Right atrium auricular region (tissue), 2 donors: ENCODE measurements around the gene SUN5. TPM values are rescaled to one million over a fixed set of nuclear protein-coding genes. Genes with fewer than 3 reads are reported as not detected.

ENCODE experiments used
- DNase-seq: peaks from one replicate; pipeline ENCODE4 v3.0.0-alpha.2; 2019; ENCODE audit warnings: low spot score
- H3K27ac ChIP-seq, 2 donors: fragments of 200-600 bp; sonication (generic); 1 replicate in 1 of 2; 2 replicates in 1 of 2; pipeline ENCODE4 v1.5.1; 2016 to 2019
- H3K27me3 ChIP-seq, 2 donors: fragments of 200-600 bp; sonication (generic); one replicate each; pipeline versions ENCODE4 v1.5.1 to v1.6.0; 2017 to 2019
- H3K36me3 ChIP-seq: fragments of 200-600 bp; sonication (generic); one replicate; pipeline ENCODE4 v1.5.1; 2016
- H3K4me1 ChIP-seq, 2 donors: fragments of 200-600 bp; sonication (generic); one replicate each; pipeline versions ENCODE4 v1.5.1 to v1.6.0; 2017 to 2019
- H3K4me3 ChIP-seq, 2 donors: fragments of 200-600 bp; sonication (generic); 1 replicate in 1 of 2; 2 replicates in 1 of 2; pipeline ENCODE4 v1.5.1; 2017 to 2019; ENCODE audit warnings: mild to moderate bottlenecking in 1 of 2, moderate library complexity in 1 of 2
- H3K9me3 ChIP-seq, 2 donors: fragments of 200-600 bp; sonication (generic); one replicate each; pipeline ENCODE4 v1.5.1; 2019
- total RNA-seq, 2 donors: library from RNA; depleted of rRNA; stranded (reverse); fragments of >200 nt; gene quantifications; one replicate each; pipeline ENCODE4 v1.1.0, GENCODE V29; 2016
- TF ChIP-seq, protein P1 (sequence below), 2 donors: fragments of 200-600 bp; sonication (generic); IDR thresholded peaks; one replicate each; pipeline ENCODE4 v1.5.1; 2019; ENCODE audit warnings: antibody characterized with exemption in 2 of 2

The SUN5 gene
- total RNA-seq, 2 donors from 2014 or later, result not detected

GRCh38 chr20:33034115-33034514 lies 29.9 kb upstream of the SUN5 start:
- Histone ChIP-seq H3K9me3 (peaks cover 0 to 6% of the 10 kb centered on the region in 2 donors), H3K4me1 (no peaks in the 10 kb centered on the region), H3K27ac (no peak overlapping the region), H3K36me3 (no peaks in the 10 kb centered on the region), H3K27me3 (no peaks in the 10 kb centered on the region), H3K4me3 (no peak overlapping the region)
- DNase-seq, result no peak
- TF ChIP-seq, protein P1, sequence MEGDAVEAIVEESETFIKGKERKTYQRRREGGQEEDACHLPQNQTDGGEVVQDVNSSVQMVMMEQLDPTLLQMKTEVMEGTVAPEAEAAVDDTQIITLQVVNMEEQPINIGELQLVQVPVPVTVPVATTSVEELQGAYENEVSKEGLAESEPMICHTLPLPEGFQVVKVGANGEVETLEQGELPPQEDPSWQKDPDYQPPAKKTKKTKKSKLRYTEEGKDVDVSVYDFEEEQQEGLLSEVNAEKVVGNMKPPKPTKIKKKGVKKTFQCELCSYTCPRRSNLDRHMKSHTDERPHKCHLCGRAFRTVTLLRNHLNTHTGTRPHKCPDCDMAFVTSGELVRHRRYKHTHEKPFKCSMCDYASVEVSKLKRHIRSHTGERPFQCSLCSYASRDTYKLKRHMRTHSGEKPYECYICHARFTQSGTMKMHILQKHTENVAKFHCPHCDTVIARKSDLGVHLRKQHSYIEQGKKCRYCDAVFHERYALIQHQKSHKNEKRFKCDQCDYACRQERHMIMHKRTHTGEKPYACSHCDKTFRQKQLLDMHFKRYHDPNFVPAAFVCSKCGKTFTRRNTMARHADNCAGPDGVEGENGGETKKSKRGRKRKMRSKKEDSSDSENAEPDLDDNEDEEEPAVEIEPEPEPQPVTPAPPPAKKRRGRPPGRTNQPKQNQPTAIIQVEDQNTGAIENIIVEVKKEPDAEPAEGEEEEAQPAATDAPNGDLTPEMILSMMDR (IDR thresholded peaks at IDR 0.05), result no peak

- TF ChIP-seq, protein P1 (IDR thresholded peaks at IDR 0.05), result no peak
- H3K27ac ChIP-seq, result no peak overlapping the region
- no peak overlapping the region for H3K4me3 ChIP-seq
- DNase-seq, result no peak
- H3K27me3 ChIP-seq, result no peaks in the 10 kb centered on the region
- H3K4me1 ChIP-seq, result no peaks in the 10 kb centered on the region
- H3K36me3 ChIP-seq, result no peaks in the 10 kb centered on the region
- peaks cover 0 to 6% of the 10 kb centered on the region in 2 donors for H3K9me3 ChIP-seq
Observed at GRCh38 chr20:33033381-33033780, 29.1 kb upstream of the SUN5 start.

- Histone ChIP-seq H3K9me3 (peaks cover 0 to 6% of the 10 kb centered on the region in 2 donors), H3K36me3 (no peaks in the 10 kb centered on the region), H3K4me3 (no peak overlapping the region), H3K27ac (no peak overlapping the region), H3K27me3 (no peaks in the 10 kb centered on the region), H3K4me1 (no peaks in the 10 kb centered on the region)
- DNase-seq, result no peak
- TF ChIP-seq, protein P1 (IDR thresholded peaks at IDR 0.05), result no peak
Observed at GRCh38 chr20:33032555-33032954, 28.3 kb upstream of the SUN5 start.

GRCh38 chr20:33031531-33031930 lies 27.3 kb upstream of the SUN5 start, which contains the start of gene BPIFB6:
BPIFB6 (plus strand) TSS chr20:33031648; CDS start chr20:33031648, 0 bp downstream.
- Histone ChIP-seq H3K4me3 (no peak within 1 kb of the TSS), H3K9me3 (peaks cover 0 to 6% of the 10 kb centered on the region in 2 donors), H3K27ac (no peak within 1 kb of the TSS)

DNA sequence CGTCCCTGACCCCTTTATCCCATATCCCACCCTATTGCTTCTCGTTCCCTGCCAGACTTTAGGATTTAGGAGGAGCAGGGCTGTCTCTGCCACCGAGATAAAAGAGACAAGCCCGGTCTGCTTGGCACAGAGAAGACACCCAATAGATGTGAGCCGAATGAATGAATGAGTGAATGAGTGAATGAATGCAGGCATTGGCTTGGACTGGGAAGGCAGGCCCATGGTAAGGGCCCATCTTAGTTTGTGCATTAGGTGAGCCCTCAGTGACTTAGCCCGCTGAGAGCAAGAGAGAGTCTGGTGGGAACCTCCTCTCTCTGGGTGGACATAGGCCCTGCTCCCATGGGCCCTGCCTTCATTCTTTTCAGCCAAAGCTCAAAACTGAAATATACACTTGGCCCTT lies 26.3 kb upstream of the SUN5 start:
- Histone ChIP-seq H3K4me3 (no peak overlapping the region), H3K9me3 (peaks cover 0 to 6% of the 10 kb centered on the region in 2 donors)

More at GRCh38 chr20:33031531-33031930, 27.3 kb upstream of the SUN5 start, which contains the start of gene BPIFB6:
- DNase-seq, result no peak
- H3K27me3 ChIP-seq, result no peaks in the 10 kb centered on the region
- no peaks in the 10 kb centered on the region for H3K4me1 ChIP-seq
- TF ChIP-seq, protein P1 (IDR thresholded peaks at IDR 0.05), result no peak
- H3K36me3 ChIP-seq, result no peaks in the 10 kb centered on the region

More for the DNA sequence above, 26.3 kb upstream of the SUN5 start:
- Histone ChIP-seq H3K36me3 (no peaks in the 10 kb centered on the region), H3K4me1 (no peaks in the 10 kb centered on the region), H3K27ac (no peak overlapping the region), H3K27me3 (no peaks in the 10 kb centered on the region)
- TF ChIP-seq, protein P1 (IDR thresholded peaks at IDR 0.05), result no peak
- DNase-seq, result no peak
